ENCODE data around the gene PPP1R1B. TPM values are rescaled to one million over a fixed set of nuclear protein-coding genes. Genes with fewer than 3 reads are reported as not detected.

PPP1R1B gene
- total and polyA plus RNA-seq, 5 donors from 2014 or later = not detected

- H3K36me3 ChIP-seq (ENCODE audit: control insufficient read depth, insufficient read depth, low read length) = peaks cover 29% of the 10 kb centered on the region
- H3K27me3 ChIP-seq (ENCODE audit: control insufficient read depth, insufficient read depth, low read length) = peaks cover 7% of the 10 kb centered on the region
- Mint-ChIP-seq H3K36me3 (peaks cover 8% of the 10 kb centered on the region), H3K27me3 (peaks cover 31% of the 10 kb centered on the region), H3K27ac (peak overlapping the region in 1 of 3 donors; percentile 60), H3K9me3 (no peaks in the 10 kb centered on the region), H3K4me3 (no peak overlapping the region), H3K4me1 (peaks cover 0 to 25% (median 8%) of the 10 kb centered on the region in 4 donors)
- peaks cover 20% of the 10 kb centered on the region for H3K4me1 ChIP-seq (ENCODE audit: control insufficient read depth, insufficient read depth, low read length, poor library complexity, severe bottlenecking)
- H3K9me3 ChIP-seq (ENCODE audit: control insufficient read depth in 2 of 2, low read length in 2 of 2) = no peaks in the 10 kb centered on the region
- no peak for ATAC-seq (ENCODE audit: low read depth in 2 of 2)
- H3K4me3 ChIP-seq (ENCODE audit: low read depth, low read length) = no peak overlapping the region
- no peak for DNase-seq
- no peak overlapping the region for H3K27ac ChIP-seq (ENCODE audit: insufficient read depth, low read length, poor library complexity, severe bottlenecking)
Observed at GRCh38 chr17:39663688-39664580, 37.2 kb downstream of the PPP1R1B start.

- no peaks in the 10 kb centered on the region for H3K9me3 Mint-ChIP-seq
- peaks cover 20% of the 10 kb centered on the region for H3K4me1 ChIP-seq (ENCODE audit: control insufficient read depth, insufficient read depth, low read length, poor library complexity, severe bottlenecking)
- H3K36me3 ChIP-seq (ENCODE audit: control insufficient read depth, insufficient read depth, low read length) = peaks cover 23% of the 10 kb centered on the region
- H3K36me3 Mint-ChIP-seq = peaks cover 8% of the 10 kb centered on the region
- H3K4me1 Mint-ChIP-seq = peaks cover 0 to 25% (median 8%) of the 10 kb centered on the region in 4 donors
- H3K27me3 Mint-ChIP-seq = peaks cover 35% of the 10 kb centered on the region
- no peak within 1 kb of the TSS for H3K4me3 ChIP-seq (ENCODE audit: low read depth, low read length)
- H3K27ac Mint-ChIP-seq = peak within 1 kb of the TSS; percentile 38 to 60 (median 55)
- peak within 1 kb of the TSS in 3 of 4 donors; percentile 34 to 67 (median 38) for H3K4me3 Mint-ChIP-seq
- ATAC-seq (ENCODE audit: low read depth in 2 of 2) = no peak
- H3K27me3 ChIP-seq (ENCODE audit: control insufficient read depth, insufficient read depth, low read length) = peaks cover 7% of the 10 kb centered on the region
- no peak within 1 kb of the TSS for H3K27ac ChIP-seq (ENCODE audit: insufficient read depth, low read length, poor library complexity, severe bottlenecking)
- no peak for DNase-seq
- no peaks in the 10 kb centered on the region for H3K9me3 ChIP-seq (ENCODE audit: control insufficient read depth in 2 of 2, low read length in 2 of 2)
Observed at GRCh38 chr17:39664581-39665561, 38.1 kb downstream of the PPP1R1B start, which contains the start of gene TCAP. Gene TCAP, plus strand, starts transcription at chr17:39665349. Its CDS starts 11 bp downstream, at chr17:39665360.

- H3K27ac ChIP-seq (ENCODE audit: insufficient read depth, low read length, poor library complexity, severe bottlenecking) = no peak overlapping the region
- peaks cover 15% of the 10 kb centered on the region for H3K36me3 ChIP-seq (ENCODE audit: control insufficient read depth, insufficient read depth, low read length)
- ATAC-seq (ENCODE audit: low read depth in 2 of 2) = peak; percentile 19 to 30
- DNase-seq = no peak
- peak overlapping the region in 1 of 3 donors; percentile 55 for H3K27ac Mint-ChIP-seq
- H3K36me3 Mint-ChIP-seq = peaks cover 8% of the 10 kb centered on the region
- H3K9me3 Mint-ChIP-seq = no peaks in the 10 kb centered on the region
- peaks cover 7% of the 10 kb centered on the region for H3K27me3 ChIP-seq (ENCODE audit: control insufficient read depth, insufficient read depth, low read length)
- H3K4me1 Mint-ChIP-seq = peaks cover 0 to 25% (median 8%) of the 10 kb centered on the region in 4 donors
- no peak overlapping the region for H3K4me3 ChIP-seq (ENCODE audit: low read depth, low read length)
- H3K4me3 Mint-ChIP-seq = peak overlapping the region in 2 of 4 donors; percentile 38 to 67
- peaks cover 40% of the 10 kb centered on the region for H3K27me3 Mint-ChIP-seq
- H3K9me3 ChIP-seq (ENCODE audit: control insufficient read depth in 2 of 2, low read length in 2 of 2) = no peaks in the 10 kb centered on the region
- H3K4me1 ChIP-seq (ENCODE audit: control insufficient read depth, insufficient read depth, low read length, poor library complexity, severe bottlenecking) = peaks cover 20% of the 10 kb centered on the region
Observed at GRCh38 chr17:39665642-39666224, 39.0 kb downstream of the PPP1R1B start.

GRCh38 chr17:39666231-39666600 lies 39.5 kb downstream of the PPP1R1B start:
- peaks cover 10% of the 10 kb centered on the region for H3K36me3 ChIP-seq (ENCODE audit: control insufficient read depth, insufficient read depth, low read length)
- no peak overlapping the region for H3K4me3 ChIP-seq (ENCODE audit: low read depth, low read length)
- Mint-ChIP-seq H3K4me1 (peaks cover 0 to 25% (median 8%) of the 10 kb centered on the region in 4 donors), H3K4me3 (peak overlapping the region in 3 of 4 donors; percentile 34 to 50 (median 38)), H3K9me3 (no peaks in the 10 kb centered on the region), H3K27ac (no peak overlapping the region), H3K27me3 (peaks cover 40% of the 10 kb centered on the region), H3K36me3 (peaks cover 4% of the 10 kb centered on the region)
- H3K9me3 ChIP-seq (ENCODE audit: control insufficient read depth in 2 of 2, low read length in 2 of 2) = no peaks in the 10 kb centered on the region
- peaks cover 20% of the 10 kb centered on the region for H3K4me1 ChIP-seq (ENCODE audit: control insufficient read depth, insufficient read depth, low read length, poor library complexity, severe bottlenecking)
- ATAC-seq (ENCODE audit: low read depth in 2 of 2) = no peak
- no peak overlapping the region for H3K27ac ChIP-seq (ENCODE audit: insufficient read depth, low read length, poor library complexity, severe bottlenecking)
- peaks cover 7% of the 10 kb centered on the region for H3K27me3 ChIP-seq (ENCODE audit: control insufficient read depth, insufficient read depth, low read length)
- no peak for DNase-seq

GRCh38 chr17:39666601-39667261 lies 40.0 kb downstream of the PPP1R1B start:
- peaks cover 40% of the 10 kb centered on the region for H3K27me3 Mint-ChIP-seq
- Histone ChIP-seq H3K27me3 (ENCODE audit: control insufficient read depth, insufficient read depth, low read length) (peaks cover 7% of the 10 kb centered on the region), H3K36me3 (ENCODE audit: control insufficient read depth, insufficient read depth, low read length) (peaks cover 5% of the 10 kb centered on the region), H3K4me1 (ENCODE audit: control insufficient read depth, insufficient read depth, low read length, poor library complexity, severe bottlenecking) (peaks cover 20% of the 10 kb centered on the region), H3K27ac (ENCODE audit: insufficient read depth, low read length, poor library complexity, severe bottlenecking) (no peak overlapping the region), H3K9me3 (ENCODE audit: control insufficient read depth in 2 of 2, low read length in 2 of 2) (no peaks in the 10 kb centered on the region), H3K4me3 (ENCODE audit: low read depth, low read length) (no peak overlapping the region)
- H3K36me3 Mint-ChIP-seq = no peaks in the 10 kb centered on the region
- H3K4me1 Mint-ChIP-seq = peaks cover 0 to 25% (median 8%) of the 10 kb centered on the region in 4 donors
- DNase-seq (no peak), ATAC-seq (ENCODE audit: low read depth in 2 of 2) (no peak)
- peak overlapping the region; percentile 29 to 72 (median 40) for H3K4me3 Mint-ChIP-seq
- H3K27ac Mint-ChIP-seq = peak overlapping the region in 1 of 3 donors; percentile 14
- H3K9me3 Mint-ChIP-seq = no peaks in the 10 kb centered on the region

GRCh38 chr17:39667262-39667944 lies 40.7 kb downstream of the PPP1R1B start:
- Mint-ChIP-seq H3K9me3 (no peaks in the 10 kb centered on the region), H3K4me1 (peaks cover 0 to 25% (median 9%) of the 10 kb centered on the region in 4 donors), H3K27me3 (peaks cover 40% of the 10 kb centered on the region), H3K27ac (peak overlapping the region in 1 of 3 donors; percentile 14), H3K36me3 (no peaks in the 10 kb centered on the region), H3K4me3 (peak overlapping the region in 3 of 4 donors; percentile 22 to 72 (median 38))
- DNase-seq (no peak), ATAC-seq (ENCODE audit: low read depth in 2 of 2) (no peak)
- Histone ChIP-seq H3K36me3 (ENCODE audit: control insufficient read depth, insufficient read depth, low read length) (no peaks in the 10 kb centered on the region), H3K4me1 (ENCODE audit: control insufficient read depth, insufficient read depth, low read length, poor library complexity, severe bottlenecking) (peaks cover 20% of the 10 kb centered on the region), H3K9me3 (ENCODE audit: control insufficient read depth in 2 of 2, low read length in 2 of 2) (no peaks in the 10 kb centered on the region), H3K4me3 (ENCODE audit: low read depth, low read length) (no peak overlapping the region), H3K27me3 (ENCODE audit: control insufficient read depth, insufficient read depth, low read length) (peaks cover 7% of the 10 kb centered on the region), H3K27ac (ENCODE audit: insufficient read depth, low read length, poor library complexity, severe bottlenecking) (no peak overlapping the region)

Measured in CD4-positive, CD25-positive, alpha-beta regulatory T cell (primary cell).